ENCODE measurements around the gene KCNJ15.

Gene KCNJ15

GRCh38 chr21:38325731-38326420 lies 69.1 kb downstream of the KCNJ15 start:
- Histone ChIP-seq H3K27ac (replicated peaks; ENCODE audit: low read length) (no peak overlapping the region), H3K14ac (ENCODE audit: low read length) (no peak overlapping the region), H3K4me1 (ENCODE audit: control insufficient read depth in 2 of 2, insufficient read depth in 1 of 2, low read depth in 1 of 2, low read length in 2 of 2) (peaks cover 0 to 3% of the 10 kb centered on the region in 2 donors), H2BK120ac (ENCODE audit: low read depth, low read length) (no peak overlapping the region), H4K91ac (ENCODE audit: low read depth, low read length, poor library complexity) (no peak overlapping the region), H3K9me3 (replicated peaks in 1 of 2; ENCODE audit: control insufficient read depth in 2 of 2, insufficient read depth in 1 of 2, low read depth in 1 of 2, low read length in 2 of 2) (no peaks in the 10 kb centered on the region), H3K79me1 (ENCODE audit: low read depth, low read length) (no peaks in the 10 kb centered on the region), H2AFZ (ENCODE audit: low read length) (no peak overlapping the region), H4K8ac (ENCODE audit: low read depth, low read length) (no peak overlapping the region), H3K23ac (ENCODE audit: low read depth, low read length, poor library complexity) (no peak overlapping the region), H3K36me3 (replicated peaks in 1 of 2; ENCODE audit: control insufficient read depth in 2 of 2, insufficient read depth in 2 of 2, low read length in 2 of 2) (no peaks in the 10 kb centered on the region), H3K4me2 (ENCODE audit: insufficient read depth, low read length, poor library complexity, severe bottlenecking) (no peak overlapping the region), H2BK5ac (ENCODE audit: low read length) (no peak overlapping the region), H3K18ac (ENCODE audit: low read length) (no peak overlapping the region), H2BK15ac (ENCODE audit: low read length) (no peak overlapping the region), H2AK5ac (ENCODE audit: low read depth, low read length) (no peak overlapping the region), H2BK12ac (ENCODE audit: low read length) (no peak overlapping the region), H3K27me3 (ENCODE audit: control insufficient read depth in 3 of 3, insufficient read depth in 3 of 3, low read depth in 1 of 3, low read length in 3 of 3) (no peaks in the 10 kb centered on the region), H3K9ac (ENCODE audit: low read depth, low read length, poor library complexity) (no peak overlapping the region), H3K4me3 (ENCODE audit: low read length in 2 of 2) (no peak overlapping the region), H3K4ac (ENCODE audit: low read length) (no peak overlapping the region)
- no peak for DNase-seq (ENCODE audit: low spot score)
- WGBS, 2 donors (ENCODE audit: extremely low coverage in 2 of 2, insufficient read length in 2 of 2, insufficient replicate concordance in 1 of 2) = no CpG with 5 or more reads among the region's 8 CpGs

GRCh38 chr21:38326429-38326828 lies 69.6 kb downstream of the KCNJ15 start:
- no peak overlapping the region for H2BK15ac ChIP-seq (ENCODE audit: low read length)
- no peak overlapping the region for H3K14ac ChIP-seq (ENCODE audit: low read length)
- H3K9ac ChIP-seq (ENCODE audit: low read depth, low read length, poor library complexity) = no peak overlapping the region
- no peak overlapping the region for H4K8ac ChIP-seq (ENCODE audit: low read depth, low read length)
- no peaks in the 10 kb centered on the region for H3K9me3 ChIP-seq (replicated peaks in 1 of 2; ENCODE audit: control insufficient read depth in 2 of 2, insufficient read depth in 1 of 2, low read depth in 1 of 2, low read length in 2 of 2)
- H2BK120ac ChIP-seq (ENCODE audit: low read depth, low read length) = no peak overlapping the region
- H2BK12ac ChIP-seq (ENCODE audit: low read length) = no peak overlapping the region
- no peaks in the 10 kb centered on the region for H3K36me3 ChIP-seq (replicated peaks in 1 of 2; ENCODE audit: control insufficient read depth in 2 of 2, insufficient read depth in 2 of 2, low read length in 2 of 2)
- H2AK5ac ChIP-seq (ENCODE audit: low read depth, low read length) = no peak overlapping the region
- H2BK5ac ChIP-seq (ENCODE audit: low read length) = no peak overlapping the region
- no peaks in the 10 kb centered on the region for H3K27me3 ChIP-seq (ENCODE audit: control insufficient read depth in 3 of 3, insufficient read depth in 3 of 3, low read depth in 1 of 3, low read length in 3 of 3)
- no peak overlapping the region for H3K23ac ChIP-seq (ENCODE audit: low read depth, low read length, poor library complexity)
- H3K18ac ChIP-seq (ENCODE audit: low read length) = no peak overlapping the region
- H2AFZ ChIP-seq (ENCODE audit: low read length) = no peak overlapping the region
- H3K4me3 ChIP-seq (ENCODE audit: low read length in 2 of 2) = no peak overlapping the region
- H3K4me1 ChIP-seq (ENCODE audit: control insufficient read depth in 2 of 2, insufficient read depth in 1 of 2, low read depth in 1 of 2, low read length in 2 of 2) = peaks cover 0 to 3% of the 10 kb centered on the region in 2 donors
- H3K27ac ChIP-seq (replicated peaks; ENCODE audit: low read length) = no peak overlapping the region
- H3K4me2 ChIP-seq (ENCODE audit: insufficient read depth, low read length, poor library complexity, severe bottlenecking) = no peak overlapping the region
- no peak overlapping the region for H3K4ac ChIP-seq (ENCODE audit: low read length)
- DNase-seq (ENCODE audit: low spot score) = no peak
- 100% methylated on average over 2 of the region's 4 CpGs; no CpG with 5 or more reads in 1 of the 2 donors for WGBS, 2 donors (ENCODE audit: extremely low coverage in 2 of 2, insufficient read length in 2 of 2, insufficient replicate concordance in 1 of 2)
- H4K91ac ChIP-seq (ENCODE audit: low read depth, low read length, poor library complexity) = no peak overlapping the region
- H3K79me1 ChIP-seq (ENCODE audit: low read depth, low read length) = no peaks in the 10 kb centered on the region

- Histone ChIP-seq H2BK120ac (ENCODE audit: low read depth, low read length) (no peak overlapping the region), H4K8ac (ENCODE audit: low read depth, low read length) (no peak overlapping the region), H2BK12ac (ENCODE audit: low read length) (no peak overlapping the region), H2AK5ac (ENCODE audit: low read depth, low read length) (no peak overlapping the region), H3K4ac (ENCODE audit: low read length) (no peak overlapping the region), H3K4me1 (ENCODE audit: control insufficient read depth in 2 of 2, insufficient read depth in 1 of 2, low read depth in 1 of 2, low read length in 2 of 2) (peaks cover 0 to 3% of the 10 kb centered on the region in 2 donors), H3K4me2 (ENCODE audit: insufficient read depth, low read length, poor library complexity, severe bottlenecking) (no peak overlapping the region), H3K27ac (replicated peaks; ENCODE audit: low read length) (no peak overlapping the region), H4K91ac (ENCODE audit: low read depth, low read length, poor library complexity) (no peak overlapping the region), H3K79me1 (ENCODE audit: low read depth, low read length) (no peaks in the 10 kb centered on the region), H3K4me3 (ENCODE audit: low read length in 2 of 2) (no peak overlapping the region), H3K27me3 (ENCODE audit: control insufficient read depth in 3 of 3, insufficient read depth in 3 of 3, low read depth in 1 of 3, low read length in 3 of 3) (no peaks in the 10 kb centered on the region), H2BK5ac (ENCODE audit: low read length) (no peak overlapping the region), H3K9ac (ENCODE audit: low read depth, low read length, poor library complexity) (no peak overlapping the region), H2BK15ac (ENCODE audit: low read length) (no peak overlapping the region), H3K14ac (ENCODE audit: low read length) (no peak overlapping the region), H2AFZ (ENCODE audit: low read length) (no peak overlapping the region), H3K9me3 (replicated peaks in 1 of 2; ENCODE audit: control insufficient read depth in 2 of 2, insufficient read depth in 1 of 2, low read depth in 1 of 2, low read length in 2 of 2) (no peaks in the 10 kb centered on the region), H3K23ac (ENCODE audit: low read depth, low read length, poor library complexity) (no peak overlapping the region), H3K18ac (ENCODE audit: low read length) (no peak overlapping the region), H3K36me3 (replicated peaks in 1 of 2; ENCODE audit: control insufficient read depth in 2 of 2, insufficient read depth in 2 of 2, low read length in 2 of 2) (no peaks in the 10 kb centered on the region)
- no peak for DNase-seq (ENCODE audit: low spot score)
- WGBS, 2 donors (ENCODE audit: extremely low coverage in 2 of 2, insufficient read length in 2 of 2, insufficient replicate concordance in 1 of 2) = no CpG with 5 or more reads among the region's 4 CpGs
Measured at GRCh38 chr21:38326899-38327298, 70.1 kb downstream of the KCNJ15 start.

- no peak overlapping the region for H3K4me3 ChIP-seq (ENCODE audit: low read length in 2 of 2)
- no peak overlapping the region for H2BK5ac ChIP-seq (ENCODE audit: low read length)
- no peak overlapping the region for H2AK5ac ChIP-seq (ENCODE audit: low read depth, low read length)
- H3K14ac ChIP-seq (ENCODE audit: low read length) = no peak overlapping the region
- H3K27me3 ChIP-seq (ENCODE audit: control insufficient read depth in 3 of 3, insufficient read depth in 3 of 3, low read depth in 1 of 3, low read length in 3 of 3) = no peaks in the 10 kb centered on the region
- H3K9ac ChIP-seq (ENCODE audit: low read depth, low read length, poor library complexity) = no peak overlapping the region
- no peaks in the 10 kb centered on the region for H3K79me1 ChIP-seq (ENCODE audit: low read depth, low read length)
- H3K4me2 ChIP-seq (ENCODE audit: insufficient read depth, low read length, poor library complexity, severe bottlenecking) = no peak overlapping the region
- H3K4me1 ChIP-seq (ENCODE audit: control insufficient read depth in 2 of 2, insufficient read depth in 1 of 2, low read depth in 1 of 2, low read length in 2 of 2) = peaks cover 0 to 3% of the 10 kb centered on the region in 2 donors
- WGBS, 2 donors (ENCODE audit: extremely low coverage in 2 of 2, insufficient read length in 2 of 2, insufficient replicate concordance in 1 of 2) = no CpG with 5 or more reads among the region's 1 CpG
- no peak overlapping the region for H2AFZ ChIP-seq (ENCODE audit: low read length)
- no peaks in the 10 kb centered on the region for H3K36me3 ChIP-seq (replicated peaks in 1 of 2; ENCODE audit: control insufficient read depth in 2 of 2, insufficient read depth in 2 of 2, low read length in 2 of 2)
- H3K9me3 ChIP-seq (replicated peaks in 1 of 2; ENCODE audit: control insufficient read depth in 2 of 2, insufficient read depth in 1 of 2, low read depth in 1 of 2, low read length in 2 of 2) = no peaks in the 10 kb centered on the region
- H2BK15ac ChIP-seq (ENCODE audit: low read length) = no peak overlapping the region
- H3K23ac ChIP-seq (ENCODE audit: low read depth, low read length, poor library complexity) = no peak overlapping the region
- no peak overlapping the region for H4K8ac ChIP-seq (ENCODE audit: low read depth, low read length)
- H4K91ac ChIP-seq (ENCODE audit: low read depth, low read length, poor library complexity) = no peak overlapping the region
- no peak for DNase-seq (ENCODE audit: low spot score)
- H3K27ac ChIP-seq (replicated peaks; ENCODE audit: low read length) = no peak overlapping the region
- H2BK12ac ChIP-seq (ENCODE audit: low read length) = no peak overlapping the region
- H2BK120ac ChIP-seq (ENCODE audit: low read depth, low read length) = no peak overlapping the region
- no peak overlapping the region for H3K18ac ChIP-seq (ENCODE audit: low read length)
- no peak overlapping the region for H3K4ac ChIP-seq (ENCODE audit: low read length)
Measured at GRCh38 chr21:38327984-38328383, 71.2 kb downstream of the KCNJ15 start.
